ENCODE results near the gene SLC35G4.

Gene SLC35G4

DNA sequence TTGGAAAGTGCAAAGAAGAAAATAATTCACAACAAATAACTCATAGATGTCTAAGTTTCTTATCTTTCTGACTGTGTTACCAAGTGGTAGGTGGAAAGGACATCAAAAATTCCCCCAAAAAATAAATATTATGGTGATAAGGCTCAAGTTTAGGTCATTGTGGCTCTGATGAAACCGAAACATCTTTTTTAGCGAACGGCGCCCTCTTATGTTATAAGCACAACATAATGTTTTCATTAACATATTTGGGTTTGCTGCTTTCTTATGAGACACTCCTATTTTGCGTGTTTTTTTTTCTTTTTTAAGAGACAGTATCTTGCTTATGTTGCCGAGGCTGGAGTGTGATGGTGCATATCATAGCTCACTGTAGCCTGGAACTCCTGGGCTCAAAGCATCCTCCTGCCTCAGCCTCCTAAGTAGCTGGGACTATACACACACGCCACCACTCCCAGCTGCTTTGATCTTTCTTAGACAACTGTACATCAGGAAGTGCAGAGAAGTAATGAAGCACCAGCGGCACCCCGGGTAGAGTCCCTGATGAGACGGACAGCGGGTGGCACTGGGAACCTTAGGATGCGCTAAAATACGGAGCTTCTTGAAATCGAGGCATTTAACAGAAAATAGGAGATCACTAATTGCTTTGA lies 38.5 kb upstream of the SLC35G4 start:
- DNase-seq (ENCODE audit: low read depth): peak; percentile 19
- no peak overlapping the region for H3K4me3 ChIP-seq (ENCODE audit: low read depth, low read length)
- TF ChIP-seq, protein P1, sequence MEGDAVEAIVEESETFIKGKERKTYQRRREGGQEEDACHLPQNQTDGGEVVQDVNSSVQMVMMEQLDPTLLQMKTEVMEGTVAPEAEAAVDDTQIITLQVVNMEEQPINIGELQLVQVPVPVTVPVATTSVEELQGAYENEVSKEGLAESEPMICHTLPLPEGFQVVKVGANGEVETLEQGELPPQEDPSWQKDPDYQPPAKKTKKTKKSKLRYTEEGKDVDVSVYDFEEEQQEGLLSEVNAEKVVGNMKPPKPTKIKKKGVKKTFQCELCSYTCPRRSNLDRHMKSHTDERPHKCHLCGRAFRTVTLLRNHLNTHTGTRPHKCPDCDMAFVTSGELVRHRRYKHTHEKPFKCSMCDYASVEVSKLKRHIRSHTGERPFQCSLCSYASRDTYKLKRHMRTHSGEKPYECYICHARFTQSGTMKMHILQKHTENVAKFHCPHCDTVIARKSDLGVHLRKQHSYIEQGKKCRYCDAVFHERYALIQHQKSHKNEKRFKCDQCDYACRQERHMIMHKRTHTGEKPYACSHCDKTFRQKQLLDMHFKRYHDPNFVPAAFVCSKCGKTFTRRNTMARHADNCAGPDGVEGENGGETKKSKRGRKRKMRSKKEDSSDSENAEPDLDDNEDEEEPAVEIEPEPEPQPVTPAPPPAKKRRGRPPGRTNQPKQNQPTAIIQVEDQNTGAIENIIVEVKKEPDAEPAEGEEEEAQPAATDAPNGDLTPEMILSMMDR (IDR thresholded peaks at IDR 0.05; ENCODE audit: insufficient read depth, low read depth, low read length, missing control alignments): no peak

DNA sequence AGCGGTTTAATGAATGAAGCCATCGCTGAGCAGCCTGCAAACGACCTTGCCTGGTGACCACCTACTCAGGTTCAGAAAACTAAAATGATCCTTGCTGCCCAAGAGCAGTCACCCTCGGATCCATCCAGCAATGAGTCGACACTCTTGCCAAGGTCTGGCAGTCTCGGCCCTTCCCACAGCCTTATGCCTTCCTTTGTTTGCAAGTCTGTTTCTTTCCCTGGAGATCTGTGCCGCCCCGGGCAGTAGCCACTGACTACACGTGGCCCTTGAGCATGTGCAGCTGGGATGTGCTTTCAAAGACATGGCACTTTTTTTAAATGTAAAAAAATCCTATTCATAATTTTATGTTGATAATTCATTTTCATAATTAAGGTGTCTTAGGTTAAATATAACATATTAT lies 37.2 kb upstream of the SLC35G4 start:
- TF ChIP-seq, protein P1 (IDR thresholded peaks at IDR 0.05; ENCODE audit: insufficient read depth, low read depth, low read length, missing control alignments): no peak
- DNase-seq (ENCODE audit: low read depth): no peak
- H3K4me3 ChIP-seq (ENCODE audit: low read depth, low read length): no peak overlapping the region

DNA sequence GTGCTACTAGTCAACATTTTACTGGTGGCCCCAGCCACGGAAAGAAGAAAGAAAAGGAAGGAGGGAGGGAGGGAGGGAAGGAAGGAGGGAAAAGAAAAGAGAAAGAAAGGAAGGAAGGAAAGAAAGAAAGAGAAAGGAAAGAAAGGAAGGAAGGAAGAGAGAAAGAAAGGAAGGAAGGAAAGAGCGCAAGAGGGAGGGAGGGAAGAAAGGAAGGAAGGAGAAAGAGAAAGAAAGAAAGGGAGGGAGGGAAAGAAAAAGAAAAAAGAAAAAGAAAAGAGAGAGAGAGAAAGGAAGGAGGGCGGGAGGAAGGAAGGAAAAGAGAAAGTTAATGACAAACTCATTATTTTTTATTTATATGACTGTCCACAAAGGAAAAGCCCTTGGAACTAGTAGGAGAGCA lies 34.9 kb upstream of the SLC35G4 start:
- TF ChIP-seq, protein P1 (IDR thresholded peaks at IDR 0.05; ENCODE audit: insufficient read depth, low read depth, low read length, missing control alignments): no peak
- no peak overlapping the region for H3K4me3 ChIP-seq (ENCODE audit: low read depth, low read length)
- no peak for DNase-seq (ENCODE audit: low read depth)

DNA sequence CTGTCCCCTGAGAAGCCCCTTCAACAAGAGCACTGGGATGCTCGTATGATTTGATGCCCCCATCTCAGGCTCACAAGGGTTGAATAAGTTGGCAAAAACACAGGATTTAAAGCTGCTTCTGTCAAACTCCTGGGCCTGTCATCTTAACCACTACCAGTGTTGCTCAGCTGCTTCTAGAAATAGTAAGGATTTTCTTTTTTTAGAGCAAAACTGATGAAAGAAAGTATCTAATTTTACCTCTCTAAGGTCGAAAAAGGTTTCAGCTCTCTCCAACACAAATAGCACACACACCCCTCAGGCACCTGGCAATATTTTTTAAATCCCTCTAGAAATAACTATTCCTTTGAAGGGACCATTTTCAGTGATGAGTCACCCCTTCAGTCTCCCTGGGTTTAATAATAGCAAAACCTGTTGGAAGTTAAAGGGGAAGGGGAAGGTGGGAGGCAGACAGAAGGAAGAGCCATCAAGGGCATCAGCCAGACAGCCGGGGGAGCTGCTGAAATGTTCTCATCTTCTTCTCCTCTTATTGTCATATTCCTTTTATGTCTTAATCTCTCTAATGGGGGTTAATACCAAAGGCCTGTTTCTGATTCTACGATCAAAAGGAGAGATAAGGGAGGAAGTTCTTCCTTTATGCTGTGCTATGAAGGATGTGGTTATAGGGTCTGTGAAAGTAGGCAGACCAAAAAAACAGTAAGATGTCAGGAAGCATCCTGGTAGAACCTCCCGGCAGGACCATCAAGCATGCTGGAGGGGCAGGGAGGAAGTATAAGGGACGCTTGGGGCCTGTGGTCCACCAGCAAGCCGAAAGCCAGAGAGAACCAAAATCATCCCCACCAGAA lies 31.9 kb upstream of the SLC35G4 start:
- peak; percentile 6 for DNase-seq (ENCODE audit: low read depth)
- H3K4me3 ChIP-seq (ENCODE audit: low read depth, low read length): no peak overlapping the region
- TF ChIP-seq, protein P1 (IDR thresholded peaks at IDR 0.05; ENCODE audit: insufficient read depth, low read depth, low read length, missing control alignments): no peak

DNA sequence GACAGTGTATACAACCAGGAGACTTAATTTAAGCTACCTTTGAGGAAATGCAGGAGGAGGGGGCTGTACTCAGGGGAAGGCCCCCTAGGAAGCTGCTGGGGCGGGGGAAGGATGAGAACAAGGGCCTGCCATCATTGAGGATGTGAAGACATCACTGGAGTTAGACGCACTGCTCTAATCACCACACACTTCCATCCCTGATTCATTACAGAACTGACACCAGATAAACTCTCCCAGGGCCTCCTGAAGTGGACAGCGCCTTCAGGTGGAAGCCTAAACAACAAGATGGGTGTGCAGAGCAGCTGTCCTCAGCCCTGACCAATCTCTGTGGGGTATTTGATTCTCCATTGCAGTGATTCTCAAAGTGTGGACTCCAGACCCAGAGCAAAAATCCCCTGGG lies 30.6 kb upstream of the SLC35G4 start:
- H3K4me3 ChIP-seq (ENCODE audit: low read depth, low read length): no peak overlapping the region
- DNase-seq (ENCODE audit: low read depth): peak; percentile 29
- TF ChIP-seq, protein P1 (IDR thresholded peaks at IDR 0.05; ENCODE audit: insufficient read depth, low read depth, low read length, missing control alignments): no peak

DNA sequence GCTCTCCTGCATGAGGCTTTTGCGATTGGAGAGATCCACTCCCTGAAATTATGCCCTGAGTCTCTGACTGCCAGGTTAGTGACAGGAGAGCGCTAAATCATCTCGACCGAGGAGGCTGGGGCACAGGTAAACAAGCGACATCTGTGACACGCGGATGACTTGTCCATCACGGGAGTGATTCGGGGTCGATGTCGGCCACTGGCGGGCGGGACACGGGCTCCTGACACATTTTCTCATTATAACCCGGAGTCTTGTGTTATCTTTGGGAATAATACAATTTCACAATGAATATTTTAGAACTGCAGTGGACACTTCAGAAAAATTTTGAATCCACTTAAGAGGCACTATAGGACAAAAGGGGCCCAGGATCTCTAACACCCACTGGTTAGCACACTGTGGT lies 29.5 kb upstream of the SLC35G4 start:
- TF ChIP-seq, protein P1 (IDR thresholded peaks at IDR 0.05; ENCODE audit: insufficient read depth, low read depth, low read length, missing control alignments): no peak
- DNase-seq (ENCODE audit: low read depth): no peak
- no peak overlapping the region for H3K4me3 ChIP-seq (ENCODE audit: low read depth, low read length)

All from GM12865 (cell line).